Prostate gland (tissue), 2 donors: Measurements from ENCODE around the gene CCER1. TPM values are rescaled to one million over a fixed set of nuclear protein-coding genes. Genes with fewer than 3 reads are reported as not detected.

Experiments used
- DNase-seq: peaks from one replicate; pipeline ENCODE4 v3.0.0-alpha.2; 2019; ENCODE audit warnings: low spot score
- H3K27ac ChIP-seq, 2 donors: fragments of 200-600 bp; sonication (generic); 2 replicates each; pipeline ENCODE4 v1.5.1; 2017 to 2019
- H3K27me3 ChIP-seq: fragments of 200-600 bp; sonication (generic); replicated peaks from 2 replicates; pipeline ENCODE4 v1.5.1; 2019; ENCODE audit not compliant: insufficient read depth
- H3K36me3 ChIP-seq, 2 donors: fragments of 200-600 bp; sonication (generic); 1 replicate in 1 of 2; 2 replicates in 1 of 2; pipeline versions ENCODE4 v1.5.1 to v1.8.1; 2017 to 2019
- H3K4me1 ChIP-seq: fragments of 200-600 bp; sonication (generic); replicated peaks from 2 replicates; pipeline ENCODE4 v1.5.1; 2019
- H3K4me3 ChIP-seq, 2 donors: fragments of 200-600 bp; sonication (generic); 2 replicates each; pipeline ENCODE4 v1.5.1; 2017 to 2019
- H3K9me3 ChIP-seq: fragments of 200-600 bp; sonication (generic); 2 replicates; pipeline ENCODE4 v1.5.1; 2017
- CTCF ChIP-seq, 4 experiments: fragments of 200-600 bp in 2 of 4; fragments of 450-650 bp in 2 of 4; sonication (generic) in 2 of 4; IDR thresholded peaks; 1 replicate in 3 of 4; 2 replicates in 1 of 4; pipeline ENCODE4 v1.5.1; 2016 to 2019; ENCODE audit warnings: antibody characterized with exemption in 4 of 4, mild to moderate bottlenecking in 2 of 4, moderate library complexity in 2 of 4
- POLR2A ChIP-seq: fragments of 450-650 bp; IDR thresholded peaks from one replicate; pipeline ENCODE4 v1.6.1; 2016; ENCODE audit warnings: antibody characterized with exemption, mild to moderate bottlenecking
- POLR2AphosphoS5 ChIP-seq: sonication (generic); formaldehyde crosslinking; IDR thresholded peaks from one replicate; pipeline ENCODE4 v1.6.1; 2017; ENCODE audit warnings: antibody characterized with exemption
- WGBS: methylation state at CpG from one replicate; pipeline ENCODE4 v1.1.5; 2018; 5-methylcytosine and 5-hydroxymethylcytosine counted together
- intact Hi-C: fragments of 100-400 bp; cut with DNase I; formaldehyde crosslinking; loops from one replicate; pipeline ENCODE4 v1.14.2; 2022
- total RNA-seq, 2 donors: library from RNA; depleted of rRNA; stranded (reverse); fragments of >200 nt; gene quantifications; one replicate each; pipeline ENCODE4 v1.1.0, GENCODE V29; 2016

Gene CCER1
- total RNA-seq, 2 donors from 2014 or later, result 3.0 TPM; not detected in 1

- intact Hi-C loops, result no loop called here
- 61% methylated on average over 2 of the region's 2 CpGs for WGBS
- Histone ChIP-seq H3K9me3 (no peaks in the 10 kb centered on the region), H3K4me3 (no peak overlapping the region), H3K36me3 (no peaks in the 10 kb centered on the region), H3K27me3 (no peaks in the 10 kb centered on the region), H3K4me1 (no peaks in the 10 kb centered on the region), H3K27ac (no peak overlapping the region)
- TF ChIP-seq POLR2AphosphoS5, result no peak
- TF ChIP-seq CTCF (IDR thresholded peaks at IDR 0.05), result no peak
- no peak for TF ChIP-seq POLR2A
- no peak for DNase-seq
Measured at GRCh38 chr12:90964616-90965015, 9.6 kb upstream of the CCER1 start.

GRCh38 chr12:90963946-90964345 lies 9.0 kb upstream of the CCER1 start:
- Histone ChIP-seq H3K27me3 (no peaks in the 10 kb centered on the region), H3K27ac (no peak overlapping the region), H3K4me1 (no peaks in the 10 kb centered on the region), H3K36me3 (no peaks in the 10 kb centered on the region), H3K4me3 (no peak overlapping the region), H3K9me3 (no peaks in the 10 kb centered on the region)
- no peak for TF ChIP-seq POLR2AphosphoS5
- no peak for TF ChIP-seq CTCF (IDR thresholded peaks at IDR 0.05)
- no peak for TF ChIP-seq POLR2A
- intact Hi-C loops, result no loop called here
- WGBS, result 84% methylated on average over 6 of the region's 6 CpGs
- DNase-seq, result no peak

DNA sequence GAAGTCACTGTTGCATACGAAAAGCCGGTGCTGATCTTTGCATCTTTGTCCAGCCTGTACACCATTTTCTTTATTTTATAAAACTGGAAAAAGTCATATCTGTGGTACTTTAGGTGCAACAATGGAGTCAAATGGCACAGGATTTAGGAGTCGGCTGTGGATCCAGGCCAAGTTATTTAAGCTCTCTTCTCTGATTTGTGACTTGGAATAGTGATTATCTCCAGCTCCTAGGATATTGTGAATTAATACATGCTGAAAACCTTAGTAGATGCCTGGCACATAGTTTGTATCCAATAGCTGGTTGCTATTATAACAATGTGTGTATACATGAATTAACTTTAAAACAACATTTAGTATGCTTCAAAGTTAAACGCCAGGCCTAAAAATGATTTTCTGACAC lies 6.2 kb upstream of the CCER1 start:
- no peaks in the 10 kb centered on the region for H3K27me3 ChIP-seq
- no peaks in the 10 kb centered on the region for H3K36me3 ChIP-seq
- no peaks in the 10 kb centered on the region for H3K9me3 ChIP-seq
- H3K4me1 ChIP-seq, result no peaks in the 10 kb centered on the region
- intact Hi-C loops, result no loop called here
- TF ChIP-seq CTCF (IDR thresholded peaks at IDR 0.05) (no peak), POLR2AphosphoS5 (no peak), POLR2A (no peak)
- 89% methylated on average over 4 of the region's 4 CpGs for WGBS
- no peak for DNase-seq
- no peak overlapping the region for H3K4me3 ChIP-seq
- H3K27ac ChIP-seq, result no peak overlapping the region

DNA sequence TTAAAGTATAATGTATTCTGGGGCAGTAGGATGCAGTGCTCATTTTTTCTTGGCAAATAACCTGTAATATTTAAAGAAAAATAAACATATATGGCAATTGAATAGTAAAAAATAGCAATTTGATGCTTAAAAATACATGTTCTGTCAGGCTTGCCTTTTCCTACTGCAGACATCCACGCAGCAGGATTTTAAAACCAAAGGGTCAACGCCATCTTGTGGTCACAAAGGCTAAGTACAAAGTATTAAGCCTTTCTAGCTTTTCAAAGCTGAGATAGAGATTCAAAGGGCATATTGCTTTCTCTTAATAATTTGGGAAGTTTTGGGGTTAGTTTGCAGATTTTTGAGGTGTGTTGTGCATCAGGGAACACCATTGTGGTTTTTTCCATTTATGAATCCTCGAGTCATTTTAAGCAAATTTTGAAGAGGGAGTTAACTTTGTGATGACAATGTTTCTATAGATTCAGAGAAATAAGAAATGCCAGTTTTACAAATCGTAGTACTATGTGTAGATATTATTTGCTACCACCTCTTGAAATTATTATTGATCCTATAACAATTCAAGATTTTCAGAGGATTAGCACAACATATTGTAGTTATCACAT lies 4.7 kb upstream of the CCER1 start:
- Histone ChIP-seq H3K27me3 (no peaks in the 10 kb centered on the region), H3K9me3 (no peaks in the 10 kb centered on the region), H3K27ac (no peak overlapping the region), H3K36me3 (no peaks in the 10 kb centered on the region), H3K4me1 (no peaks in the 10 kb centered on the region), H3K4me3 (no peak overlapping the region)
- 13% methylated on average over 4 of the region's 4 CpGs for WGBS
- intact Hi-C loops, result no loop called here
- DNase-seq, result peak; percentile 23
- TF ChIP-seq POLR2A (no peak), CTCF (IDR thresholded peaks at IDR 0.05) (peak; percentile 16 to 58 (median 46)), POLR2AphosphoS5 (no peak)

- H3K27me3 ChIP-seq, result no peaks in the 10 kb centered on the region
- no peaks in the 10 kb centered on the region for H3K9me3 ChIP-seq
- H3K27ac ChIP-seq, result no peak overlapping the region
- no peak overlapping the region for H3K4me3 ChIP-seq
- no peak for DNase-seq
- WGBS, result 65% methylated on average over 4 of the region's 4 CpGs
- no peaks in the 10 kb centered on the region for H3K36me3 ChIP-seq
- intact Hi-C loops, result no loop called here
- TF ChIP-seq POLR2AphosphoS5 (no peak), CTCF (IDR thresholded peaks at IDR 0.05) (no peak), POLR2A (no peak)
- no peaks in the 10 kb centered on the region for H3K4me1 ChIP-seq
Measured at GRCh38 chr12:90959032-90959431, 4.1 kb upstream of the CCER1 start.
